ENCODE results near the gene HSD11B1L. TPM values are rescaled to one million over a fixed set of nuclear protein-coding genes. Genes with fewer than 3 reads are reported as not detected.

The HSD11B1L gene
- polyA plus RNA-seq, 3 donors, result 1.9 to 2.5 (median 2.4) TPM

- peak overlapping the region; percentile 4 for H3K9ac ChIP-seq (ENCODE audit: insufficient read depth, low read length, poor library complexity, severe bottlenecking)
- no peak overlapping the region for H3K4me3 ChIP-seq (replicated peaks in 1 of 3; ENCODE audit: low read depth in 2 of 3, low read length in 3 of 3)
- no peak overlapping the region for H3K4me2 ChIP-seq (replicated peaks; ENCODE audit: extremely low read depth, low read length, poor library complexity, severe bottlenecking)
- H3K27me3 ChIP-seq (ENCODE audit: control insufficient read depth in 2 of 2, insufficient read depth in 2 of 2, low read length in 2 of 2), result no peaks in the 10 kb centered on the region
- H3K9me3 Mint-ChIP-seq, result peaks cover 0 to 5% (median 0%) of the 10 kb centered on the region in 7 donors
- H3K79me2 ChIP-seq (ENCODE audit: insufficient read depth, low read length), result peaks cover 8% of the 10 kb centered on the region
- H3K4me3 Mint-ChIP-seq, result no peak overlapping the region
- H3K27me3 Mint-ChIP-seq (ENCODE audit: low read depth in 3 of 3), result peaks cover 0 to 5% (median 4%) of the 10 kb centered on the region in 3 donors
- H3K4me1 Mint-ChIP-seq, result peaks cover 21% of the 10 kb centered on the region
- H2AFZ ChIP-seq (ENCODE audit: insufficient read depth, low read depth, low read length, poor library complexity, severe bottlenecking), result no peak overlapping the region
- H3K36me3 ChIP-seq (replicated peaks in 1 of 2; ENCODE audit: control insufficient read depth in 1 of 2, insufficient read depth in 2 of 2, low read length in 2 of 2), result peaks cover 0 to 4% of the 10 kb centered on the region in 2 donors
- no peaks in the 10 kb centered on the region for H3K9me3 ChIP-seq (replicated peaks in 1 of 2; ENCODE audit: control insufficient read depth in 1 of 2, insufficient read depth in 1 of 2, low read length in 2 of 2)
- DNase-seq, result no peak
- peaks cover 14 to 20% of the 10 kb centered on the region in 2 donors for H3K4me1 ChIP-seq (ENCODE audit: control insufficient read depth in 1 of 2, insufficient read depth in 2 of 2, low read length in 2 of 2)
- no peak for TF ChIP-seq CTCF (IDR thresholded peaks at IDR 0.05)
- intact Hi-C loops (cut with micrococcal nuclease), result no loop called here
- H4K20me1 ChIP-seq (ENCODE audit: insufficient read depth, low read length), result no peaks in the 10 kb centered on the region
- no peak overlapping the region for H3K27ac ChIP-seq (ENCODE audit: low read depth in 1 of 2, low read length in 2 of 2)
- peaks cover 2 to 19% of the 10 kb centered on the region in 2 donors for H3K36me3 Mint-ChIP-seq
- 87% methylated on average over 10 of the region's 13 CpGs for WGBS (ENCODE audit: insufficient coverage)
- peak overlapping the region in 1 of 7 donors; percentile 57 for H3K27ac Mint-ChIP-seq
Observed at GRCh38 chr19:5676772-5677105, 4.1 kb upstream of the HSD11B1L start.

DNA sequence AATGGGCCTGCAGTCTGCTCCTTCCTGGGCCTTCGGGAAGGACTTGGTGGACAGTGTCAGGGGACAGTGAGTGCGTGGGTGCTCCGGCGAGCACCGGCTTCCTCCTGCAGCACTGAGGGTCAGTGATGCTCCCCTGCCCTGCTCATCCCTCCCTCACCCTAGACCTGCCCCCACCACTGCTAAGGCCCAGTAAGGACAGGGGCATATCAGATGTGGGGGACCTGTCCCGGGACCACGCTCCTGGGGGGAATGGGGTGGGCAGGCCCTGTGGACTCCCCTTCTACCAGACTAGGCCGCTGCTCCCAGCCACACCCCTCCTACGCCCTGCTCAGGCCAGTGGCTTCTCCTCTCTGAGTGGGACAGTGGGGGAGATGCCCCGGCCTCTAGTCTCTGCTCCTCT is 3.7 kb upstream of the HSD11B1L start:
- H3K4me1 Mint-ChIP-seq, result peaks cover 21% of the 10 kb centered on the region
- 98% methylated on average over 5 of the region's 10 CpGs for WGBS (ENCODE audit: insufficient coverage)
- H3K4me2 ChIP-seq (replicated peaks; ENCODE audit: extremely low read depth, low read length, poor library complexity, severe bottlenecking), result no peak overlapping the region

More for the DNA sequence above, 3.7 kb upstream of the HSD11B1L start:
- intact Hi-C loops (cut with micrococcal nuclease), result no loop called here
- no peak overlapping the region for H2AFZ ChIP-seq (ENCODE audit: insufficient read depth, low read depth, low read length, poor library complexity, severe bottlenecking)
- H3K27me3 ChIP-seq (ENCODE audit: control insufficient read depth in 2 of 2, insufficient read depth in 2 of 2, low read length in 2 of 2), result no peaks in the 10 kb centered on the region
- TF ChIP-seq CTCF (IDR thresholded peaks at IDR 0.05), result no peak
- H3K27me3 Mint-ChIP-seq (ENCODE audit: low read depth in 3 of 3), result peaks cover 0 to 5% (median 4%) of the 10 kb centered on the region in 3 donors
- peak overlapping the region; percentile 4 for H3K9ac ChIP-seq (ENCODE audit: insufficient read depth, low read length, poor library complexity, severe bottlenecking)
- H3K27ac ChIP-seq (ENCODE audit: low read depth in 1 of 2, low read length in 2 of 2), result no peak overlapping the region
- H3K4me3 ChIP-seq (replicated peaks in 1 of 3; ENCODE audit: low read depth in 2 of 3, low read length in 3 of 3), result no peak overlapping the region
- peaks cover 0 to 5% (median 0%) of the 10 kb centered on the region in 7 donors for H3K9me3 Mint-ChIP-seq
- DNase-seq, result no peak
- peak overlapping the region in 1 of 7 donors; percentile 36 for H3K27ac Mint-ChIP-seq
- no peak overlapping the region for H3K4me3 Mint-ChIP-seq
- peaks cover 0 to 15% of the 10 kb centered on the region in 2 donors for H3K36me3 Mint-ChIP-seq
- H3K36me3 ChIP-seq (replicated peaks in 1 of 2; ENCODE audit: control insufficient read depth in 1 of 2, insufficient read depth in 2 of 2, low read length in 2 of 2), result peaks cover 0 to under 1% of the 10 kb centered on the region in 2 donors
- H3K79me2 ChIP-seq (ENCODE audit: insufficient read depth, low read length), result peaks cover 8% of the 10 kb centered on the region
- no peaks in the 10 kb centered on the region for H4K20me1 ChIP-seq (ENCODE audit: insufficient read depth, low read length)
- peaks cover 14 to 20% of the 10 kb centered on the region in 2 donors for H3K4me1 ChIP-seq (ENCODE audit: control insufficient read depth in 1 of 2, insufficient read depth in 2 of 2, low read length in 2 of 2)
- H3K9me3 ChIP-seq (replicated peaks in 1 of 2; ENCODE audit: control insufficient read depth in 1 of 2, insufficient read depth in 1 of 2, low read length in 2 of 2), result no peaks in the 10 kb centered on the region

Data from CD14-positive monocyte (primary cell).